Skeletal muscle cell (primary cell): Measurements from ENCODE around the gene AIFM1.

ENCODE experiments used
- DNase-seq: peaks from one replicate; pipeline ENCODE4 v3.0.0-alpha.2; 2010; ENCODE audit warnings: low read depth
- H3K4me3 ChIP-seq: 2 replicates; pipeline ENCODE4 v1.5.1; 2011; ENCODE audit warnings: low read depth, mild to moderate bottlenecking, control low read depth, low read length, moderate library complexity

The AIFM1 gene

GRCh38 chrX:130172127-130172845 is 6.6 kb upstream of the AIFM1 start:
- H3K4me3 ChIP-seq = peak overlapping the region; percentile 49
- DNase-seq = no peak

- H3K4me3 ChIP-seq = peak within 1 kb of the TSS; percentile 49
- DNase-seq = no peak
Measured at GRCh38 chrX:130171446-130172126, 5.9 kb upstream of the AIFM1 start, which contains the start of gene RAB33A. Gene RAB33A (plus strand): TSS chrX:130171962. CDS start chrX:130172063, 101 bp downstream.

GRCh38 chrX:130170752-130171445 is 5.3 kb upstream of the AIFM1 start:
- no peak for DNase-seq
- H3K4me3 ChIP-seq = peak overlapping the region; percentile 49

- H3K4me3 ChIP-seq = peak overlapping the region; percentile 71
- DNase-seq = no peak
Measured at GRCh38 chrX:130167040-130167439, 1.4 kb upstream of the AIFM1 start.

- H3K4me3 ChIP-seq = peak overlapping the region; percentile 71
- DNase-seq = no peak
Measured at GRCh38 chrX:130166503-130166777, 799 bp upstream of the AIFM1 start.

GRCh38 chrX:130165181-130165702 is 399 bp downstream of the AIFM1 start:
- H3K4me3 ChIP-seq = peak overlapping the region; percentile 71
- no peak for DNase-seq

- no peak overlapping the region for H3K4me3 ChIP-seq
Measured at GRCh38 chrX:130163398-130163797, 2.2 kb downstream of the AIFM1 start.

GRCh38 chrX:130162094-130162735 is 3.4 kb downstream of the AIFM1 start:
- DNase-seq = no peak
- H3K4me3 ChIP-seq = no peak overlapping the region

More at GRCh38 chrX:130163398-130163797, 2.2 kb downstream of the AIFM1 start:
- no peak for DNase-seq

GRCh38 chrX:130159776-130160175 is 5.9 kb downstream of the AIFM1 start:
- H3K4me3 ChIP-seq = no peak overlapping the region
- no peak for DNase-seq

GRCh38 chrX:130158311-130158710 is 7.3 kb downstream of the AIFM1 start:
- DNase-seq = no peak
- no peak overlapping the region for H3K4me3 ChIP-seq

GRCh38 chrX:130155564-130155963 is 10.1 kb downstream of the AIFM1 start:
- DNase-seq = no peak
- no peak overlapping the region for H3K4me3 ChIP-seq

- no peak for DNase-seq
- no peak overlapping the region for H3K4me3 ChIP-seq
Measured at GRCh38 chrX:130147631-130148030, 18.0 kb downstream of the AIFM1 start.

GRCh38 chrX:130145123-130145522 is 20.5 kb downstream of the AIFM1 start:
- no peak for DNase-seq
- H3K4me3 ChIP-seq = no peak overlapping the region

GRCh38 chrX:130144509-130144908 is 21.1 kb downstream of the AIFM1 start:
- DNase-seq = no peak
- H3K4me3 ChIP-seq = no peak overlapping the region

GRCh38 chrX:130139474-130140201 is 26.0 kb downstream of the AIFM1 start:
- no peak overlapping the region for H3K4me3 ChIP-seq
- no peak for DNase-seq

GRCh38 chrX:130136961-130137360 is 28.7 kb downstream of the AIFM1 start:
- no peak for DNase-seq
- no peak overlapping the region for H3K4me3 ChIP-seq

GRCh38 chrX:130136496-130136895 is 29.1 kb downstream of the AIFM1 start:
- DNase-seq = no peak
- no peak overlapping the region for H3K4me3 ChIP-seq

GRCh38 chrX:130130990-130131389 is 34.7 kb downstream of the AIFM1 start:
- no peak overlapping the region for H3K4me3 ChIP-seq
- no peak for DNase-seq
